GM10266 (cell line): ENCODE data around the gene SH3TC1.
A peak's percentile ranks its signal among the peaks of the same experiment; 100 is the strongest.

Experiments
- DNase-seq: peaks from one replicate; pipeline ENCODE4 v3.0.0; 2012; ENCODE audit errors: extremely low spot score
- TF ChIP-seq, protein P1 (sequence below): IDR thresholded peaks from 2 replicates; pipeline ENCODE4 v1.5.1; 2012; ENCODE audit warnings: mild to moderate bottlenecking, low read depth; ENCODE audit not compliant: control insufficient read depth, insufficient read depth; ENCODE audit errors: missing control alignments

The SH3TC1 gene

DNA sequence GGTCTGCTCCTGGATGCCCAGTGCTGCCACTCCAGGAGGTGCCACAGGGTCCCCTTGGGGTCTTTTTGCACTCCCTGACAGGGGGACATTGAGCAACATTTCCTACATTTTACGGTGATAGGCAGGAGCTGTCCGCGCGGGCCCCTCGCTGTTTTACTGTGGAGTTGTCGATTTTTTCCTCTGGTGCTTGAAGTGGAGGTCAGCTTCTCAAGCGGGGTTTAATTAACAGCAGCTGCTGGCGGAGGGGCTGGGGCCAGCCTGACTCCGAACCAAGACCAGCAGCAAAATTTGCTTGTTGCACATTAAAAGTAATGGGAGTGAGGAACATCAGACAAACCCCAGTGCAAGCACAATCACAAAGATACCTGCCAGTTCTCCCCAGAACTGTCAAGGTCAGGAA lies 13.2 kb upstream of the SH3TC1 start:
- TF ChIP-seq, protein P1, sequence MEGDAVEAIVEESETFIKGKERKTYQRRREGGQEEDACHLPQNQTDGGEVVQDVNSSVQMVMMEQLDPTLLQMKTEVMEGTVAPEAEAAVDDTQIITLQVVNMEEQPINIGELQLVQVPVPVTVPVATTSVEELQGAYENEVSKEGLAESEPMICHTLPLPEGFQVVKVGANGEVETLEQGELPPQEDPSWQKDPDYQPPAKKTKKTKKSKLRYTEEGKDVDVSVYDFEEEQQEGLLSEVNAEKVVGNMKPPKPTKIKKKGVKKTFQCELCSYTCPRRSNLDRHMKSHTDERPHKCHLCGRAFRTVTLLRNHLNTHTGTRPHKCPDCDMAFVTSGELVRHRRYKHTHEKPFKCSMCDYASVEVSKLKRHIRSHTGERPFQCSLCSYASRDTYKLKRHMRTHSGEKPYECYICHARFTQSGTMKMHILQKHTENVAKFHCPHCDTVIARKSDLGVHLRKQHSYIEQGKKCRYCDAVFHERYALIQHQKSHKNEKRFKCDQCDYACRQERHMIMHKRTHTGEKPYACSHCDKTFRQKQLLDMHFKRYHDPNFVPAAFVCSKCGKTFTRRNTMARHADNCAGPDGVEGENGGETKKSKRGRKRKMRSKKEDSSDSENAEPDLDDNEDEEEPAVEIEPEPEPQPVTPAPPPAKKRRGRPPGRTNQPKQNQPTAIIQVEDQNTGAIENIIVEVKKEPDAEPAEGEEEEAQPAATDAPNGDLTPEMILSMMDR = no peak
- no peak for DNase-seq

DNA sequence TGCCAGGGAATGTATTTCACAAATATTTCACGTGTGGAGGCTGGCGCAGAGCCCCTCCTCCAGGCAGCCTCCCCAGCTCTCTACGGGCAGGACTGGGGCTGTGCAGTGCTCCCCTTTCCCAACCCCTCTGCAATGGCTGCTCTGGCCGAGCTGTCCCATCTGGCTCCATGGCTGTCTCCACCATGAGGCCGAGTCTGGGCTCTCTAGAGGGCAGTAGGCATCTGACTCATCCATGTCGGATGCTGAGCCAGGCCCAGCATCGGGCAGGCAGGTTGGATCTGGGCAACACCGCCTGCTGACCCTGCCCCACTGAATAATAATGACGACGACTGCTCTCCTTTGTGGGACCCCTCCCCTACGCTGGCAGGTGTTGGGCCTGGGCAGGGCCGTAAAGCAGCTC lies 11.0 kb upstream of the SH3TC1 start:
- DNase-seq = no peak

DNA sequence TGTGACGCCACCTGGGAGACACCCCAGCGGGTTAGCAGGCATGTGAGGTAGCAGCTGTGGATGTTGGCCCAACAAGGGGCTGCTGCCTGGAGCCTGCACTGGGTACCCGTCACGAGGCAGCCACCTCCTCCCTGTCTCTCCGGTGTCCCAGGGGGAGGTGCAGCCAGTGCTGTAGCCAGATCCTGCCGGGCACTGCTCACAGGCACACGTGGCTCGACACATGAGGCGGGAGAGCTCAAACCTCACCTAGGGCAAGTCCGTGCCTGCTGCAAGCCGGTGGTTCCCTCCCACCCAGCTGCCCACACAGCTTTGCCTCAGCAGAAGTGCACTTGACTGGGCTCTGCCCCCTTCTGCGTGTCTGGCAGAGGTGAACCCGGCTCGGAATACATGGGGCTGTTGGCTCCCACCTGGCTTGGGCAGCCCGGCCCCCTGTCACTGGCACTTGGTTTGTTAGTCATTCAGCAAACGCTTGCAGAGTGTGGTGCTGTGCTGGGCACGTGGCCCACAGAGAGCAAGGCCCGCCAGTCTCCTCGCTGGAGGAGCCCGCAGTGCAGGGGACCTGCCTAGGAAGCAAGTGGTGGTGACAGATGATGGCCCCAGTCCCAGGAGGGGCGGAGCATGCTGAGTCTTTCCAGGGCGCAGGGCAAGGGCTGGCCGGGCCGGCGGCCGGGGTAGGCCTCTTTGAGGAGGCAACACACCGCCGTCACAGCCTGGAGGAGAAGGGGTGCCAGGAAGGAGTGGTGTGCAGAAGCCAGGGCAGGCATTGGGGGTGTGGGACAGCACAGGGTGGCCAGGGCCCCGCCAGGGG lies 10.1 kb upstream of the SH3TC1 start:
- DNase-seq = no peak
- TF ChIP-seq, protein P1 = no peak

More for the DNA sequence above, 11.0 kb upstream of the SH3TC1 start:
- TF ChIP-seq, protein P1 = no peak

DNA sequence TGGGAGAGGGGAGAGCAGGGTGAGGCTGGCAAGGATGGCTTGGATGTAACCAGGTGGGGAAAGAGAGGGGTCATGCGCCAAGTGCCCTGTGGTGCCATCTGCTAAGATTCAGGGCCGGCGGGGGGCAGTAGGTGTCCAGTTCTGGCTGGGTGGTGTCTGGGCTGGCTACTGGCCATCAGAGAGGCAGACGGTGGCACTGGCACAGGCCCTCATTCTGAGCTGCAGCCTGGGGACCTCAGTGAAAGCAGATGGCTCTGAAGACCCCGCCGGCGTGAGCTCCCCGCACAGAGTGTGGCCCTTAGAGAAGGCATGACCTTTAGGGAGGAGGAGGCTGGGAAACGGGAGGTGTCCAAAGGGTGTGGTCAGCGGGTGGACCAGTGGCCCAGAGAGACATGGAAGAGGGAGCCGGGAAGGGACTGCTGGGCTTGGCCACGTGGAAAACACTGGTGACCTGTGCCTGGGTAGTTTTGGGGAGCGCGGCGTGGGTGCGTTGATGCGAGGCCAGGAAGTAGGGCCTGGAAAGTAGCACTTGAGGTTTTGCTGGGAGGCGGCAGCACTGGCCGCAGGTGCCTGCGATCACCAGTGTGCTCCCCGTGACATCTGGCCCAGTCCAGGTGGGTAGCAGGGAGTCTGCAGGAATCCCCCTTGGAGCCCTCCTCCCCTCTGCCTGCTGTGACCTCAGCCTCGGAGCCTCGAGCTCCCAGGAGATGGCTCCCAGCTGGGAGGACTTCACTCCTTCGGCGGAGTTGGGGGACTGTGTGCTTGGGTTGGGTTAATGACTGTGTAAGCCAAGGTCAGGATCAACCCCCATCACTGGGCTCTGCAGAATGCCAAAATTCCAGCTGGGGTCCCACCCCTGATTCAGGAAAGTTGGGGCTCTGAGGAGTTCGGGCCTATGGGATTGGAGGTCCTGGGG lies 9.3 kb upstream of the SH3TC1 start:
- TF ChIP-seq, protein P1 = no peak
- no peak for DNase-seq

DNA sequence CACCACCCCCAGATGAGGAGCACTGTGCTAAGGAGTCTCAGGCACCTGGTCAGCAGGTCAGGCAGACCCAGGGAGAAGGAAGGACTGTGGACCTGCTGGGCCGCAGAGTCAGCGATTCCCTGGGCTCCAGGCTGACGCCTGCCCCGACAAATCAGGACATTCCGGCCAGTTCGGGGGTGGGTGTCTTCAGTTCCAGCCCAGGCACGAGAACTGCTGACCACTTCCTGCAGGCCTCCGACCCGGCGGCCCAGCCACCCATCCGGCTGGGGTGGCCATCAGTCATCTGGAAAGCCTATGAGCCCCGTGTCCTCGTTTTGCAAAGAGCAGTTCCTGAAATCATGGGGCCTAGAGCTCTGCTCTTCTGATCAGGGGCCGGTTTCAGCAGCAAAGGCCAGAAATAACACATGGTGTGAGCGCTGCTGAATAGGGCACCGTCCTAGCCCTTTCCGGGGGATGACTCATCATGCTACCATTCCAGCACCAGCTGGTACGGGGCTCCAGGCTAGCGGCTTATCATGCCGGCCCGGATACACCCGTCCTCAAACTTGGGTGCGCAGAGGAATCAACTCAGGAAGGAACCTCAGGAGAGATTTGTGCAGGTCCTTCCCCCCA lies 7.8 kb upstream of the SH3TC1 start:
- DNase-seq = no peak
- TF ChIP-seq, protein P1 = no peak

DNA sequence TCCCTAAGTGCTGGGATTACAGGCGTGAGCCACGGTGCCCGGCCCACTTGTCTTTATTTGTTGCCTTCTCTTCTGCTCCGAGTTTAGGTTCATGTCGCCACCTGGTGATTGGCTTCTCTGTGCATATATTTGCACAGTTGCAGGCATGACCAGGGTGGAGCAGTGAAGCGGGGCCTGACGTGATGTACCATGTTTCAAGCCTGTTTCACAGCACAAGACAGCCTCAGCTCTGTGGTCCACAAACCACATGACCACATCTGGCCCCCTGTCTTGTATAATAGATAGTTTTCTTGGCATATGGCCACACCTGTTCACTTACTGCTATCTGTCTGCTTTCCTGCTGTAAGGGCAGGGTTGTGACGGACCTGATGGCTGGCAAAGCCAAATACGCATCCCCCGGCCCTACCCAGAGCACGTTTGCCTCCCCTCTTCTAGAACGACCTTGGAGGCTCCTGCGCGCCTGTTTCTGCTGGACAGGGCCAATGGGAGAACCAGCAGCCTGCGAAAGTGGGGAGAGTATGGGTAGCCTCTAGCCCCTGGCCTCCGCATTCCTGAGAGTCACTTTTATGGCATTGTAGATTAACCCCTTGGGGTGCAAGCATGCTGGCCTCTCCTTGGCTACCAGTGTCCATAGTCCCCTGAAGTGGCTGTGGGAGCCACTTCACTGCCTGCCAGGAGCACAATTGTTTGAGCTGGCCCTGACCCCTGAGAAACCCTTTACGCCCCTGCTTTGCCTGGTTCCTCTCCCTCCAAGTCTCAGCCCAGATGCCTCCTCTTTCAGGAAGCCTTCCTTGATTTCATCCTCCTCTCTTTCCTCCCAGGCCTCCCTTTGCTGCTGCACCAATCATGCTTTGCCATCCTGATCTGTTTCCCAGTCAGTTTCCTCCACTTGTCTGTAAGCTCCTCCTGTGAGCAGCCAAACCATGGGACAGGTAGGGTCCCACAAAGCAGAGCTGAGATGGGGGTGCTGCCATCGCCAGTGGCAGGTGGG lies 6.0 kb upstream of the SH3TC1 start:
- peak; percentile 74 for DNase-seq
- TF ChIP-seq, protein P1 = peak; percentile 77
